Calu3 (cell line): Measurements from ENCODE around the gene TNFRSF8. TPM values are rescaled to one million over a fixed set of nuclear protein-coding genes. Genes with fewer than 3 reads are reported as not detected.

Experiments
- BruUV-seq: library from RNA; stranded (reverse); fragments of 400-500 nt; replicated peaks from 2 replicates; lab custom pipeline; 2021; lab: Mats Ljungman, UMichigan
- CTCF ChIA-PET: fragments of 300-600 bp; sonication (Branson Sonifier 250); formaldehyde crosslinking; loops from one replicate; lab custom pipeline; 2022; ENCODE audit warnings: antibody characterized with exemption; lab: Charles Lee
- DNase-seq: peaks from one replicate; pipeline ENCODE4 v3.0.0; 2022
- H3K27ac Mint-ChIP-seq: one replicate; pipeline ENCODE4 v1.8.0; 2022; ENCODE audit warnings: mixed read lengths; ENCODE audit not compliant: unreplicated experiment
- H3K27me3 Mint-ChIP-seq: one replicate; pipeline ENCODE4 v1.8.0; 2022; ENCODE audit warnings: mixed read lengths; ENCODE audit not compliant: unreplicated experiment
- H3K36me3 Mint-ChIP-seq: one replicate; pipeline ENCODE4 v1.8.0; 2022; ENCODE audit warnings: mild to moderate bottlenecking, moderate library complexity, mixed read lengths; ENCODE audit not compliant: insufficient read depth, unreplicated experiment
- H3K4me1 Mint-ChIP-seq: one replicate; pipeline ENCODE4 v1.8.0; 2022; ENCODE audit warnings: mild to moderate bottlenecking, low read depth, mixed read lengths; ENCODE audit not compliant: unreplicated experiment
- H3K4me3 Mint-ChIP-seq: one replicate; pipeline ENCODE4 v1.8.0; 2022; ENCODE audit warnings: mild to moderate bottlenecking, low read depth, moderate library complexity, mixed read lengths; ENCODE audit not compliant: unreplicated experiment
- H3K9me3 Mint-ChIP-seq: one replicate; pipeline ENCODE4 v1.8.0; 2022; ENCODE audit warnings: low read depth, mixed read lengths; ENCODE audit not compliant: unreplicated experiment
- CTCF ChIP-seq: fragments of 200-600 bp; IDR thresholded peaks from one replicate; pipeline ENCODE4 v1.8.0; 2022; ENCODE audit warnings: antibody characterized with exemption; ENCODE audit not compliant: unreplicated experiment
- intact Hi-C: fragments of 100-400 bp; cut with micrococcal nuclease; formaldehyde crosslinking; loops from one replicate; pipeline ENCODE4 v1.10.0; 2022; ENCODE audit not compliant: unreplicated experiment
- total RNA-seq: library from RNA; stranded (reverse); gene quantifications from 2 replicates; pipeline ENCODE4 v1.2.3, GENCODE V29; 2022

TNFRSF8 gene
- total RNA-seq, 1 experiment from 2014 or later = not detected

GRCh38 chr1:12168451-12169160, 105.5 kb downstream of the TNFRSF8 start:
- Mint-ChIP-seq H3K27me3 (no peaks in the 10 kb centered on the region), H3K36me3 (peaks cover 8% of the 10 kb centered on the region), H3K9me3 (no peaks in the 10 kb centered on the region), H3K27ac (no peak overlapping the region), H3K4me3 (no peak overlapping the region), H3K4me1 (peaks cover 10% of the 10 kb centered on the region)
- CTCF ChIA-PET = no interaction called here
- no peak for DNase-seq
- intact Hi-C loops = no loop called here
- BruUV-seq = no TSS peak
- no peak for TF ChIP-seq CTCF

GRCh38 chr1:12169442-12170135, 106.5 kb downstream of the TNFRSF8 start:
- no peak overlapping the region for H3K4me3 Mint-ChIP-seq
- intact Hi-C loops = no loop called here
- peaks cover 8% of the 10 kb centered on the region for H3K36me3 Mint-ChIP-seq
- peaks cover under 1% of the 10 kb centered on the region for H3K4me1 Mint-ChIP-seq
- DNase-seq = no peak
- no TSS peak for BruUV-seq
- CTCF ChIA-PET = no interaction called here
- TF ChIP-seq CTCF = no peak
- no peaks in the 10 kb centered on the region for H3K27me3 Mint-ChIP-seq
- H3K27ac Mint-ChIP-seq = no peak overlapping the region
- no peaks in the 10 kb centered on the region for H3K9me3 Mint-ChIP-seq

- Mint-ChIP-seq H3K27ac (no peak overlapping the region), H3K36me3 (peaks cover 8% of the 10 kb centered on the region), H3K4me3 (no peak overlapping the region), H3K27me3 (no peaks in the 10 kb centered on the region), H3K4me1 (no peaks in the 10 kb centered on the region), H3K9me3 (no peaks in the 10 kb centered on the region)
- DNase-seq = no peak
- intact Hi-C loops = no loop called here
- TF ChIP-seq CTCF = no peak
- CTCF ChIA-PET = no interaction called here
- BruUV-seq = no TSS peak
These were observed 107.2 kb downstream of the TNFRSF8 start for GRCh38 chr1:12170263-12170671.

- Mint-ChIP-seq H3K27ac (peak overlapping the region; percentile 14), H3K4me3 (no peak overlapping the region), H3K36me3 (peaks cover 4% of the 10 kb centered on the region), H3K4me1 (no peaks in the 10 kb centered on the region), H3K9me3 (no peaks in the 10 kb centered on the region), H3K27me3 (no peaks in the 10 kb centered on the region)
- intact Hi-C loops = no loop called here
- CTCF ChIA-PET = no interaction called here
- no peak for DNase-seq
- BruUV-seq = no TSS peak
- TF ChIP-seq CTCF = no peak
These were observed 108.3 kb downstream of the TNFRSF8 start for GRCh38 chr1:12171206-12172041.
